HUES64 (cell line): ENCODE measurements around the gene KCTD6.

Experiments used
- H3K27ac ChIP-seq: 2 replicates; pipeline ENCODE4 v1.7.0; 2013; ENCODE audit warnings: low read depth, low read length, inconsistent platforms
- H3K27me3 ChIP-seq: 2 replicates; pipeline ENCODE4 v1.6.1; 2013; ENCODE audit warnings: mild to moderate bottlenecking, low read length; ENCODE audit not compliant: insufficient read depth
- H3K36me3 ChIP-seq: 2 replicates; pipeline ENCODE4 v1.6.1; 2013; ENCODE audit warnings: mild to moderate bottlenecking, low read length; ENCODE audit not compliant: insufficient read depth
- H3K4me1 ChIP-seq: 2 replicates; pipeline ENCODE4 v1.6.1; 2013; ENCODE audit warnings: mild to moderate bottlenecking, low read length, moderate library complexity; ENCODE audit not compliant: insufficient read depth
- H3K4me3 ChIP-seq: 2 replicates; pipeline ENCODE4 v1.5.1; 2013; ENCODE audit warnings: mild to moderate bottlenecking, low read length, moderate library complexity
- H3K9ac ChIP-seq: 2 replicates; pipeline ENCODE4 v1.6.1; 2013; ENCODE audit warnings: mild to moderate bottlenecking, low read depth, low read length
- H3K9me3 ChIP-seq: 2 replicates; pipeline ENCODE4 v1.6.1; 2013; ENCODE audit warnings: low read depth, low read length; ENCODE audit not compliant: insufficient read depth
- WGBS: fragments of 150-250, 120-280 bp; methylation state at CpG from one replicate; pipeline ENCODE4 v1.1.7; 2013; ENCODE audit warnings: missing lambda C conversion rate; 5-methylcytosine and 5-hydroxymethylcytosine counted together

KCTD6 gene

GRCh38 chr3:58508437-58508836, 16.5 kb downstream of the KCTD6 start:
- WGBS: 80% methylated on average over 6 of the region's 6 CpGs
- Histone ChIP-seq H3K4me3 (no peak overlapping the region), H3K27me3 (no peaks in the 10 kb centered on the region), H3K9ac (no peak overlapping the region), H3K9me3 (no peaks in the 10 kb centered on the region), H3K36me3 (no peaks in the 10 kb centered on the region; the same call in 1 of the 2 replicates), H3K27ac (no peak overlapping the region), H3K4me1 (no peaks in the 10 kb centered on the region)

- no peak overlapping the region for H3K9ac ChIP-seq
- no peak overlapping the region for H3K4me3 ChIP-seq
- H3K27ac ChIP-seq: no peak overlapping the region
- no peaks in the 10 kb centered on the region for H3K9me3 ChIP-seq
- H3K36me3 ChIP-seq: no peaks in the 10 kb centered on the region
- H3K4me1 ChIP-seq: peaks cover 3% of the 10 kb centered on the region; the same call in 1 of the 2 replicates
- no peaks in the 10 kb centered on the region for H3K27me3 ChIP-seq
- WGBS: 93% methylated on average over 3 of the region's 3 CpGs
Observed at GRCh38 chr3:58514405-58514804, 22.5 kb downstream of the KCTD6 start.

- H3K27ac ChIP-seq: no peak overlapping the region
Observed at GRCh38 chr3:58518291-58518789, 26.4 kb downstream of the KCTD6 start.

GRCh38 chr3:58519668-58520402, 27.9 kb downstream of the KCTD6 start:
- WGBS: 93% methylated on average over 6 of the region's 6 CpGs
- H3K9me3 ChIP-seq: no peaks in the 10 kb centered on the region
- no peak overlapping the region for H3K27ac ChIP-seq
- H3K9ac ChIP-seq: no peak overlapping the region
- peaks cover 22% of the 10 kb centered on the region for H3K4me1 ChIP-seq
- no peak overlapping the region for H3K4me3 ChIP-seq
- no peaks in the 10 kb centered on the region for H3K27me3 ChIP-seq
- no peaks in the 10 kb centered on the region for H3K36me3 ChIP-seq

More at GRCh38 chr3:58518291-58518789, 26.4 kb downstream of the KCTD6 start:
- no peak overlapping the region for H3K9ac ChIP-seq
- peaks cover 17% of the 10 kb centered on the region for H3K4me1 ChIP-seq
- H3K36me3 ChIP-seq: no peaks in the 10 kb centered on the region
- H3K4me3 ChIP-seq: no peak overlapping the region
- H3K27me3 ChIP-seq: no peaks in the 10 kb centered on the region
- WGBS: 70% methylated on average over 3 of the region's 3 CpGs
- no peaks in the 10 kb centered on the region for H3K9me3 ChIP-seq

- Histone ChIP-seq H3K27ac (no peak overlapping the region), H3K9me3 (no peaks in the 10 kb centered on the region), H3K9ac (no peak overlapping the region), H3K27me3 (no peaks in the 10 kb centered on the region), H3K36me3 (no peaks in the 10 kb centered on the region), H3K4me1 (peaks cover 22% of the 10 kb centered on the region), H3K4me3 (no peak overlapping the region)
- 71% methylated on average over 8 of the region's 8 CpGs for WGBS
Observed at GRCh38 chr3:58520403-58521335, 28.8 kb downstream of the KCTD6 start.

- WGBS: 94% methylated on average over 3 of the region's 3 CpGs
- H3K9ac ChIP-seq: no peak overlapping the region
- H3K4me1 ChIP-seq: peaks cover 25% of the 10 kb centered on the region
- no peak overlapping the region for H3K27ac ChIP-seq
- H3K9me3 ChIP-seq: no peaks in the 10 kb centered on the region
- H3K4me3 ChIP-seq: no peak overlapping the region
- H3K36me3 ChIP-seq: no peaks in the 10 kb centered on the region
- H3K27me3 ChIP-seq: no peaks in the 10 kb centered on the region
Observed at GRCh38 chr3:58521336-58521670, 29.4 kb downstream of the KCTD6 start.

- Histone ChIP-seq H3K9me3 (no peaks in the 10 kb centered on the region), H3K4me3 (no peak overlapping the region), H3K4me1 (peaks cover 28% of the 10 kb centered on the region), H3K27me3 (no peaks in the 10 kb centered on the region), H3K36me3 (no peaks in the 10 kb centered on the region), H3K9ac (no peak overlapping the region), H3K27ac (peak overlapping the region; percentile 38; the same call in 1 of the 2 replicates)
- WGBS: 60% methylated on average over 10 of the region's 10 CpGs
Observed at GRCh38 chr3:58521917-58522631, 30.2 kb downstream of the KCTD6 start.

GRCh38 chr3:58522759-58523425, 31.0 kb downstream of the KCTD6 start:
- WGBS: 58% methylated on average over 4 of the region's 5 CpGs
- H3K36me3 ChIP-seq: no peaks in the 10 kb centered on the region
- H3K9me3 ChIP-seq: no peaks in the 10 kb centered on the region
- H3K27me3 ChIP-seq: no peaks in the 10 kb centered on the region
- H3K27ac ChIP-seq: peak overlapping the region; percentile 38; the same call in 1 of the 2 replicates
- no peak overlapping the region for H3K9ac ChIP-seq
- H3K4me3 ChIP-seq: no peak overlapping the region
- peaks cover 28% of the 10 kb centered on the region for H3K4me1 ChIP-seq

- H3K4me1 ChIP-seq: peaks cover 24% of the 10 kb centered on the region
- H3K4me3 ChIP-seq: no peak overlapping the region
- no peaks in the 10 kb centered on the region for H3K9me3 ChIP-seq
- H3K27ac ChIP-seq: no peak overlapping the region
- WGBS: 94% methylated on average over 11 of the region's 11 CpGs
- no peak overlapping the region for H3K9ac ChIP-seq
- H3K27me3 ChIP-seq: no peaks in the 10 kb centered on the region
- no peaks in the 10 kb centered on the region for H3K36me3 ChIP-seq
Observed at GRCh38 chr3:58524326-58524888, 32.5 kb downstream of the KCTD6 start.

- H3K4me3 ChIP-seq: no peak overlapping the region
- H3K9ac ChIP-seq: no peak overlapping the region
- 75% methylated on average over 7 of the region's 7 CpGs for WGBS
- H3K27me3 ChIP-seq: no peaks in the 10 kb centered on the region
- H3K9me3 ChIP-seq: no peaks in the 10 kb centered on the region
- H3K36me3 ChIP-seq: no peaks in the 10 kb centered on the region
- peaks cover 20% of the 10 kb centered on the region for H3K4me1 ChIP-seq
- H3K27ac ChIP-seq: no peak overlapping the region; the same call in 1 of the 2 replicates
Observed at GRCh38 chr3:58526515-58526957, 34.6 kb downstream of the KCTD6 start.
